Naive thymus-derived CD4-positive, alpha-beta T cell (primary cell): ENCODE results near the gene BPHL. TPM values are rescaled to one million over a fixed set of nuclear protein-coding genes. Genes with fewer than 3 reads are reported as not detected.
"Not testable (repeated sequence)": the region's sequence is repeated elsewhere in the genome, so short reads cannot be mapped to it uniquely, and the experiment has no call there.

Experiments
- ATAC-seq: fragments of 150-1000 bp; cut with Tn5 transposase; 2 replicates; pipeline ENCODE4 v1.10.0; 2021; ENCODE audit warnings: mild to moderate bottlenecking, moderate library complexity
- CTCF ChIA-PET: fragments of 350-600 bp; sonication (Branson Sonifier 250); formaldehyde crosslinking; loops from one replicate; lab custom pipeline; 2021; ENCODE audit warnings: antibody characterized with exemption; lab: Charles Lee
- POLR2A ChIA-PET: fragments of 350-600 bp; sonication (Branson Sonifier 250); formaldehyde crosslinking; loops from one replicate; lab custom pipeline; 2021; ENCODE audit warnings: antibody characterized with exemption, inconsistent platforms; lab: Charles Lee
- DNase-seq, 9 donors: peaks; one replicate each; pipeline versions ENCODE4 v3.0.0 to v3.0.0-alpha.2; 2020 to 2022; ENCODE audit warnings: mixed read lengths in 1 of 9
- H3K27ac ChIP-seq: one replicate; pipeline ENCODE4 v1.7.0; 2013; ENCODE audit warnings: mild to moderate bottlenecking, low read depth, low read length, moderate library complexity
- H3K27me3 ChIP-seq, 2 donors: one replicate each; pipeline ENCODE4 v1.7.0; 2013; ENCODE audit warnings: low read length in 2 of 2, mild to moderate bottlenecking in 2 of 2, moderate library complexity in 2 of 2; ENCODE audit not compliant: control insufficient read depth in 2 of 2, insufficient read depth in 2 of 2
- H3K36me3 ChIP-seq, 3 experiments: 1 replicate in 2 of 3; 2 replicates in 1 of 3; pipeline ENCODE4 v1.7.0; 2013; ENCODE audit warnings: low read length in 3 of 3, mild to moderate bottlenecking in 3 of 3, moderate library complexity in 1 of 3; ENCODE audit not compliant: insufficient read depth in 3 of 3, control insufficient read depth in 2 of 3
- H3K4me1 ChIP-seq, 2 donors: one replicate each; pipeline ENCODE4 v1.7.0; 2013; ENCODE audit warnings: low read length in 2 of 2, mild to moderate bottlenecking in 2 of 2, moderate library complexity in 1 of 2; ENCODE audit not compliant: control insufficient read depth in 2 of 2, insufficient read depth in 2 of 2
- H3K4me3 ChIP-seq: 2 replicates; pipeline ENCODE4 v1.7.0; 2013; ENCODE audit warnings: mild to moderate bottlenecking, low read length
- H3K9me3 ChIP-seq, 3 experiments: 1 replicate in 2 of 3; 2 replicates in 1 of 3; pipeline ENCODE4 v1.7.0; 2013; ENCODE audit warnings: low read length in 3 of 3; ENCODE audit not compliant: control insufficient read depth in 2 of 3
- H3K27ac Mint-ChIP-seq, 9 donors: one replicate each; pipeline ENCODE4 v1.8.0; 2020 to 2022; ENCODE audit warnings: mixed read lengths in 9 of 9, mild to moderate bottlenecking in 8 of 9, moderate library complexity in 5 of 9, inconsistent platforms in 2 of 9
- H3K27me3 Mint-ChIP-seq, 5 donors: one replicate each; pipeline ENCODE4 v1.8.0; 2021 to 2022; ENCODE audit warnings: mixed read lengths in 5 of 5, mild to moderate bottlenecking in 1 of 5
- H3K36me3 Mint-ChIP-seq, 5 donors: one replicate each; pipeline ENCODE4 v1.8.0; 2020 to 2022; ENCODE audit warnings: mixed read lengths in 5 of 5, mild to moderate bottlenecking in 3 of 5, inconsistent platforms in 1 of 5
- H3K4me1 Mint-ChIP-seq, 7 donors: one replicate each; pipeline ENCODE4 v1.8.0; 2020 to 2022; ENCODE audit warnings: mixed read lengths in 7 of 7, mild to moderate bottlenecking in 3 of 7, inconsistent platforms in 1 of 7
- H3K4me3 Mint-ChIP-seq, 10 donors: one replicate each; pipeline ENCODE4 v1.8.0; 2020 to 2022; ENCODE audit warnings: mild to moderate bottlenecking in 10 of 10, mixed read lengths in 10 of 10, moderate library complexity in 6 of 10, inconsistent platforms in 2 of 10
- H3K9me3 Mint-ChIP-seq, 11 donors: one replicate each; pipeline ENCODE4 v1.8.0; 2020 to 2022; ENCODE audit warnings: mixed read lengths in 11 of 11, mild to moderate bottlenecking in 4 of 11, inconsistent platforms in 1 of 11, moderate library complexity in 1 of 11
- intact Hi-C, 2 donors: fragments of 100-400 bp; cut with micrococcal nuclease; formaldehyde crosslinking; loops; one replicate each; pipeline ENCODE4 v1.15.1; 2023
- polyA plus RNA-seq, 2 donors: library from polyadenylated mRNA; unstranded; fragments of 300-500 nt; fragmentation: Illumina TruSeq; gene quantifications; one replicate each; pipeline ENCODE4 v1.2.3, GENCODE V29; 2021
- total RNA-seq, 6 experiments: library from RNA in 5 of 6; stranded (reverse) in 5 of 6; gene quantifications; 1 replicate in 5 of 6; 2 replicates in 1 of 6; pipeline ENCODE4 v1.2.3 and lab custom pipeline; 2021 to 2026

BPHL gene
- total and polyA plus RNA-seq, 7 experiments from 2014 or later = 7.9 to 18.0 (median 9.6) TPM

GRCh38 chr6:3176562-3177355 is 58.2 kb downstream of the BPHL start:
- no peaks in the 10 kb centered on the region for H3K36me3 ChIP-seq
- no peak overlapping the region for H3K27ac ChIP-seq
- Mint-ChIP-seq H3K27me3 (peaks cover 0 to 7% (median 0%) of the 10 kb centered on the region in 5 donors), H3K4me1 (peaks cover 0 to 4% (median 0%) of the 10 kb centered on the region in 7 donors), H3K27ac (no peak overlapping the region), H3K4me3 (no peak overlapping the region), H3K36me3 (no peaks in the 10 kb centered on the region), H3K9me3 (peaks cover 0 to 1% (median 0%) of the 10 kb centered on the region in 11 donors)
- H3K4me1 ChIP-seq = no peaks in the 10 kb centered on the region
- peak; percentile 65 for ATAC-seq
- H3K9me3 ChIP-seq = no peaks in the 10 kb centered on the region
- CTCF ChIA-PET = no interaction called here
- DNase-seq = peak in 1 of 9 donors; percentile 42
- POLR2A ChIA-PET = no interaction called here
- H3K4me3 ChIP-seq = no peak overlapping the region
- intact Hi-C loops = no loop called here
- H3K27me3 ChIP-seq = no peaks in the 10 kb centered on the region

GRCh38 chr6:3178666-3179065 is 60.2 kb downstream of the BPHL start:
- POLR2A ChIA-PET, ATAC-seq, CTCF ChIA-PET, H3K36me3 ChIP-seq, intact Hi-C loops, H3K9me3 ChIP-seq, H3K27me3 ChIP-seq, H3K4me1 Mint-ChIP-seq, H3K4me3 Mint-ChIP-seq, H3K4me1 ChIP-seq, DNase-seq, H3K4me3 ChIP-seq, H3K27ac Mint-ChIP-seq, H3K9me3 Mint-ChIP-seq, H3K27ac ChIP-seq, H3K36me3 Mint-ChIP-seq, H3K27me3 Mint-ChIP-seq: not testable (repeated sequence)

GRCh38 chr6:3179945-3180344 is 61.4 kb downstream of the BPHL start:
- H3K36me3 Mint-ChIP-seq, CTCF ChIA-PET, H3K27me3 ChIP-seq, H3K4me1 Mint-ChIP-seq, H3K9me3 ChIP-seq, H3K4me3 ChIP-seq, H3K9me3 Mint-ChIP-seq, H3K36me3 ChIP-seq, H3K27ac ChIP-seq, H3K27me3 Mint-ChIP-seq, POLR2A ChIA-PET, DNase-seq, ATAC-seq, H3K4me1 ChIP-seq: not testable (repeated sequence)
- H3K27ac Mint-ChIP-seq = peak overlapping the region in 1 of 9 donors; percentile 67
- peak overlapping the region; percentile 43 to 81 (median 72) for H3K4me3 Mint-ChIP-seq
- intact Hi-C loops = loop anchor here in 1 of 2 donors (1.0 kb wide), 1 partner anchor 24 kb away; no protein-coding TSS in a partner anchor

- H3K4me1 ChIP-seq = no peaks in the 10 kb centered on the region
- H3K36me3 ChIP-seq = no peaks in the 10 kb centered on the region
- ATAC-seq (no peak), DNase-seq (no peak)
- no peak overlapping the region for H3K27ac Mint-ChIP-seq
- peaks cover 0 to 13% (median 6%) of the 10 kb centered on the region in 5 donors for H3K27me3 Mint-ChIP-seq
- no peaks in the 10 kb centered on the region for H3K9me3 Mint-ChIP-seq
- H3K27ac ChIP-seq = no peak overlapping the region
- POLR2A ChIA-PET = no interaction called here
- intact Hi-C loops = no loop called here
- H3K36me3 Mint-ChIP-seq = no peaks in the 10 kb centered on the region
- H3K9me3 ChIP-seq = no peaks in the 10 kb centered on the region
- no peak overlapping the region for H3K4me3 Mint-ChIP-seq
- no peak overlapping the region for H3K4me3 ChIP-seq
- H3K4me1 Mint-ChIP-seq = peaks cover 0 to 4% (median 0%) of the 10 kb centered on the region in 7 donors
- CTCF ChIA-PET = no interaction called here
- no peaks in the 10 kb centered on the region for H3K27me3 ChIP-seq
These were observed 62.6 kb downstream of the BPHL start for GRCh38 chr6:3181105-3181504.

- Histone ChIP-seq H3K27me3 (no peaks in the 10 kb centered on the region), H3K27ac (no peak overlapping the region), H3K4me3 (no peak overlapping the region), H3K4me1 (no peaks in the 10 kb centered on the region), H3K9me3 (no peaks in the 10 kb centered on the region), H3K36me3 (no peaks in the 10 kb centered on the region)
- H3K4me3 Mint-ChIP-seq = no peak overlapping the region
- peaks cover 0 to 3% (median 0%) of the 10 kb centered on the region in 7 donors for H3K4me1 Mint-ChIP-seq
- intact Hi-C loops = no loop called here
- no peak overlapping the region for H3K27ac Mint-ChIP-seq
- no peak for ATAC-seq
- DNase-seq = no peak
- ChIA-PET CTCF (interaction anchor here (1.0 kb wide), 1 partner anchor 60 kb away, joined by 3 read pairs; no protein-coding TSS in a partner anchor), POLR2A (interaction anchor here (0.5 to 0.8 kb wide), 2 partner anchors 24 to 290 kb away, joined by 3 read pairs; no protein-coding TSS in a partner anchor)
- H3K27me3 Mint-ChIP-seq = peaks cover 4 to 16% (median 6%) of the 10 kb centered on the region in 5 donors
- H3K9me3 Mint-ChIP-seq = no peaks in the 10 kb centered on the region
- no peaks in the 10 kb centered on the region for H3K36me3 Mint-ChIP-seq
These were observed 64.6 kb downstream of the BPHL start for GRCh38 chr6:3183066-3183465.

- H3K4me1 Mint-ChIP-seq = peaks cover 0 to 1% (median 0%) of the 10 kb centered on the region in 7 donors
- H3K27me3 Mint-ChIP-seq = peaks cover 0 to 20% (median 6%) of the 10 kb centered on the region in 5 donors
- POLR2A ChIA-PET = no interaction called here
- DNase-seq (no peak), ATAC-seq (no peak)
- H3K4me3 Mint-ChIP-seq = no peak overlapping the region
- Histone ChIP-seq H3K9me3 (no peaks in the 10 kb centered on the region), H3K27me3 (no peaks in the 10 kb centered on the region), H3K27ac (no peak overlapping the region), H3K36me3 (no peaks in the 10 kb centered on the region), H3K4me1 (no peaks in the 10 kb centered on the region), H3K4me3 (no peak overlapping the region)
- CTCF ChIA-PET = no interaction called here
- no peaks in the 10 kb centered on the region for H3K9me3 Mint-ChIP-seq
- H3K36me3 Mint-ChIP-seq = peaks cover 0 to 2% (median 0%) of the 10 kb centered on the region in 5 donors
- intact Hi-C loops = loop anchor here in 1 of 2 donors (5.0 kb wide), 1 partner anchor 425 kb away; no protein-coding TSS in a partner anchor
- no peak overlapping the region for H3K27ac Mint-ChIP-seq
These were observed 68.5 kb downstream of the BPHL start for GRCh38 chr6:3186974-3187382.
